GM13977 (cell line): ENCODE results near the gene IL11.

Experiments used
- DNase-seq: peaks from one replicate; pipeline ENCODE4 v3.0.0; 2012; ENCODE audit warnings: low spot score
- CTCF ChIP-seq: IDR thresholded peaks from 2 replicates; pipeline ENCODE4 v1.5.1; 2012; ENCODE audit warnings: mild to moderate bottlenecking, control low read depth; ENCODE audit not compliant: insufficient read depth; ENCODE audit errors: extremely low read depth, missing control alignments
- in situ Hi-C: fragments of 300-500 bp; cut with MboI; formaldehyde crosslinking; loops from one replicate; pipeline ENCODE4 v1.12.0; 2022; ENCODE audit warnings: low sequenced_read_pairs, low pct_unique_long_range_greater_than_20kb, mixed read lengths, inconsistent platforms; ENCODE audit not compliant: unreplicated experiment

Gene IL11

GRCh38 chr19:55345101-55345817, 25.0 kb downstream of the IL11 start:
- in situ Hi-C loops: no loop called here
- no peak for DNase-seq
- no peak for TF ChIP-seq CTCF

GRCh38 chr19:55344444-55344843, 25.8 kb downstream of the IL11 start:
- in situ Hi-C loops: no loop called here
- TF ChIP-seq CTCF: no peak
- no peak for DNase-seq

- in situ Hi-C loops: no loop called here
- DNase-seq: no peak
- TF ChIP-seq CTCF: no peak
These were observed 28.4 kb downstream of the IL11 start for GRCh38 chr19:55341595-55342531.

- DNase-seq: peak; percentile 95
- in situ Hi-C loops: no loop called here
- no peak for TF ChIP-seq CTCF
These were observed 29.1 kb downstream of the IL11 start for GRCh38 chr19:55341171-55341588.

- in situ Hi-C loops: no loop called here
- peak; percentile 38 for TF ChIP-seq CTCF
- no peak for DNase-seq
These were observed 29.5 kb downstream of the IL11 start for GRCh38 chr19:55340784-55341147.

- TF ChIP-seq CTCF: no peak
- DNase-seq: no peak
- in situ Hi-C loops: no loop called here
These were observed 30.1 kb downstream of the IL11 start for GRCh38 chr19:55339889-55340783.
